A549 (cell line): ENCODE data around the gene FSTL4. TPM values are rescaled to one million over a fixed set of nuclear protein-coding genes. Genes with fewer than 3 reads are reported as not detected.

ENCODE experiments used
- ATAC-seq, 2 experiments: fragments of 200-7000 bp in 1 of 2; fragments of >200 bp in 1 of 2; cut with Nextera tagmentation in 1 of 2; cut with Tn5 transposase in 1 of 2; 3 replicates each; pipeline versions ENCODE4 v1.8.0 to v1.9.1; 2018 to 2020; ENCODE audit warnings: mild to moderate bottlenecking in 1 of 2, moderate library complexity in 1 of 2
- CTCF ChIA-PET: fragments of 300-600 bp; sonication (Branson Sonifier 250); formaldehyde crosslinking; extraction: SDS; loops from one replicate; lab custom pipeline; 2021; ENCODE audit warnings: antibody characterized with exemption, inconsistent platforms; lab: Yijun Ruan, JAX
- POLR2A ChIA-PET: fragments of 350-600 bp; formaldehyde crosslinking; extraction: SDS; loops from one replicate; lab custom pipeline; 2021; ENCODE audit warnings: antibody characterized with exemption, inconsistent platforms; lab: Yijun Ruan, JAX
- DNase-seq, 2 experiments: peaks; one replicate each; pipeline versions ENCODE4 v3.0.0 to v3.0.0-alpha.2; 2011 to 2016; ENCODE audit warnings: low read depth in 1 of 2, low spot score in 1 of 2
- FAIRE-seq: peaks from 2 replicates; lab custom pipeline; 2011; peaks lifted over from hg19 to GRCh38; lab: Jason Lieb, UNC
- H3K27ac ChIP-seq, 2 experiments: fragments of >200 bp; sonication (Bioruptor Twin); formaldehyde crosslinking; 3 replicates each; pipeline ENCODE4 v1.5.1; 2016 to 2017
- H3K4me1 ChIP-seq: fragments of >200 bp; sonication (Bioruptor Twin); formaldehyde crosslinking; 3 replicates; pipeline ENCODE4 v1.6.1; 2016
- H3K4me2 ChIP-seq: fragments of >200 bp; sonication (Bioruptor Twin); formaldehyde crosslinking; 3 replicates; pipeline ENCODE4 v1.6.1; 2016
- H3K4me3 ChIP-seq: fragments of >200 bp; sonication (Bioruptor Twin); formaldehyde crosslinking; 3 replicates; pipeline ENCODE4 v1.5.1; 2016
- H3K9me3 ChIP-seq: fragments of >200 bp; sonication (Bioruptor Twin); formaldehyde crosslinking; 3 replicates; pipeline ENCODE4 v1.6.1; 2016
- CBX2 ChIP-seq: fragments of 200-600 bp; sonication (generic); IDR thresholded peaks from 2 replicates; pipeline ENCODE4 v1.6.1; 2016; ENCODE audit warnings: low read depth, mild to moderate bottlenecking, borderline replicate concordance
- CBX8 ChIP-seq: fragments of 200-600 bp; sonication (generic); IDR thresholded peaks from 2 replicates; pipeline ENCODE4 v1.6.1; 2016
- CHD4 ChIP-seq: fragments of 200-600 bp; sonication (generic); IDR thresholded peaks from 2 replicates; pipeline ENCODE4 v1.6.1; 2016; ENCODE audit warnings: antibody characterized with exemption, mild to moderate bottlenecking, borderline replicate concordance
- CTCF ChIP-seq: fragments of >200 bp; sonication (Bioruptor Twin); formaldehyde crosslinking; IDR thresholded peaks from 3 replicates; pipeline ENCODE4 v1.5.1; 2016
- ESRRA ChIP-seq: fragments of 150-350 bp; IDR thresholded peaks from 2 replicates; pipeline ENCODE4 v1.6.1; 2014; ENCODE audit warnings: mild to moderate bottlenecking, low read length, borderline replicate concordance
- GATA3 ChIP-seq: IDR thresholded peaks from 2 replicates; pipeline ENCODE4 v1.6.1; 2012; ENCODE audit warnings: borderline replicate concordance
- HDAC2 ChIP-seq: fragments of 200-600 bp; sonication (generic); IDR thresholded peaks from 2 replicates; pipeline ENCODE4 v1.6.1; 2016
- HOXB13 ChIP-seq: fragments of 250-450 bp; sonication (Bioruptor Pico); IDR thresholded peaks from 2 replicates; pipeline ENCODE4 v1.5.0; 2020; ENCODE audit warnings: low read depth, mild to moderate bottlenecking, moderate library complexity
- HOXB5 ChIP-seq: fragments of 250-450 bp; sonication (Bioruptor Pico); IDR thresholded peaks from 2 replicates; pipeline ENCODE4 v1.5.0; 2020; ENCODE audit warnings: mild to moderate bottlenecking, moderate library complexity
- RARB ChIP-seq: fragments of 250-450 bp; sonication (Bioruptor Pico); IDR thresholded peaks from 2 replicates; pipeline ENCODE4 v1.8.0; 2021; ENCODE audit warnings: mild to moderate bottlenecking, moderate library complexity
- SMC3 ChIP-seq: fragments of >200 bp; sonication (Bioruptor Twin); formaldehyde crosslinking; IDR thresholded peaks from 3 replicates; pipeline ENCODE4 v1.6.1; 2018; ENCODE audit warnings: inconsistent platforms
- SREBF2 ChIP-seq: fragments of 450-650 bp; IDR thresholded peaks from 2 replicates; pipeline ENCODE4 v1.6.1; 2014; ENCODE audit warnings: mild to moderate bottlenecking, moderate library complexity
- ZFP36 ChIP-seq: fragments of 450-650 bp; IDR thresholded peaks from 2 replicates; pipeline ENCODE4 v1.6.1; 2014; ENCODE audit warnings: borderline replicate concordance; ENCODE audit not compliant: partially characterized antibody
- WGBS: methylation state at CpG from one replicate; pipeline ENCODE4 v1.1.6; 2017; ENCODE audit errors: missing lambda C conversion rate; 5-methylcytosine and 5-hydroxymethylcytosine counted together
- polyA plus RNA-seq, 4 experiments: library from polyadenylated mRNA; depleted of rRNA in 3 of 4; stranded (reverse); fragments of >200 nt; fragmentation: RNase III in 1 of 4; extraction: RNeasy Plus Mini Kit Qiagen cat#74134 plus additional on column Dnase treatment in 1 of 4; gene quantifications; 2 replicates in 3 of 4; 3 replicates in 1 of 4; pipeline ENCODE4 v1.2.3, GENCODE V29; 2011 to 2017
- TF ChIP-seq, protein P1 (sequence below): IDR thresholded peaks from 2 replicates; pipeline ENCODE4 v1.6.1; 2012; ENCODE audit warnings: low read depth, borderline replicate concordance
- TF ChIP-seq, protein P2 (sequence below): IDR thresholded peaks from 2 replicates; pipeline ENCODE4 v1.6.1; 2012

The FSTL4 gene
- polyA plus RNA-seq, 2 of the 4 experiments (the other 2 are of a cell fraction): 1.6 to 1.8 TPM

GRCh38 chr5:133390416-133391353 is 221.7 kb downstream of the FSTL4 start:
- 62% methylated on average over 10 of the region's 10 CpGs for WGBS
- TF ChIP-seq CBX2 (no peak), SMC3 (no peak), HOXB5 (CRISPR knock-in tag) (no peak), RARB (CRISPR knock-in tag) (no peak), HDAC2 (no peak), HOXB13 (CRISPR knock-in tag) (no peak), CTCF (no peak)
- no peak overlapping the region for H3K4me3 ChIP-seq
- no peaks in the 10 kb centered on the region for H3K4me1 ChIP-seq
- H3K9me3 ChIP-seq: no peaks in the 10 kb centered on the region
- POLR2A ChIA-PET: no interaction called here
- DNase-seq (no peak), ATAC-seq (no peak), FAIRE-seq (no peak)
- no peak overlapping the region for H3K4me2 ChIP-seq
- CTCF ChIA-PET: interaction anchor here (1.2 to 1.4 kb wide), 2 partner anchors 14 to 280 kb away, joined by 3 to 4 read pairs; no protein-coding TSS in a partner anchor
- no peak overlapping the region for H3K27ac ChIP-seq

GRCh38 chr5:133389066-133389590 is 223.2 kb downstream of the FSTL4 start:
- 24% methylated on average over 4 of the region's 4 CpGs for WGBS
- TF ChIP-seq CBX8 (no peak), ZFP36 (no peak), GATA3 (no peak), ESRRA (no peak)
- TF ChIP-seq, protein P1, sequence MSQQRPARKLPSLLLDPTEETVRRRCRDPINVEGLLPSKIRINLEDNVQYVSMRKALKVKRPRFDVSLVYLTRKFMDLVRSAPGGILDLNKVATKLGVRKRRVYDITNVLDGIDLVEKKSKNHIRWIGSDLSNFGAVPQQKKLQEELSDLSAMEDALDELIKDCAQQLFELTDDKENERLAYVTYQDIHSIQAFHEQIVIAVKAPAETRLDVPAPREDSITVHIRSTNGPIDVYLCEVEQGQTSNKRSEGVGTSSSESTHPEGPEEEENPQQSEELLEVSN: no peak
- TF ChIP-seq, all 56 proteins: peak for 0
- ChIA-PET POLR2A (no interaction called here), CTCF (interaction anchor here (0.8 to 2.0 kb wide), 6 partner anchors 12 to 34 kb away, joined by 3 to 6 read pairs (median 3); no protein-coding TSS in a partner anchor)
- DNase-seq (no peak), FAIRE-seq (no peak), ATAC-seq (no peak)
- H3K9me3 ChIP-seq: no peaks in the 10 kb centered on the region
- H3K27ac ChIP-seq: no peak overlapping the region
- H3K4me3 ChIP-seq: no peak overlapping the region
- H3K4me2 ChIP-seq: no peak overlapping the region
- no peaks in the 10 kb centered on the region for H3K4me1 ChIP-seq

DNA sequence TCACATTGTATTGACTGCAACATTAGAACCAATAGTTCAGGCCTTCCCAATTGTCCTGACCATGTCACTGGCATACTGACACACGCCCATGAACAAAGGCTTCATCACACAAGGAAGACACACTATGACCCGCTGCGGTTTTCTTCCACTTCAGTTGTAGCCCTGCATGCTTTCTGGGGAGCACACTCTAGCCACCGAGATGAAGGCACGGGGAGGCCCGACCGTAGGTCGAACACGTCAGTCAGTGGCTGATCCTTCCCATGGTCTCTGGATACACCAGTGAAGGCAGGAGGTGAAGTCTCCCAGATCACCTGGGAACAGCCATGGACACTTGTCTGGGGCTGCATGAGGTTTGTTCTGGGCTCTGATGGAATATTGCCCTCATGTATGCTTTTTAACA is 224.7 kb downstream of the FSTL4 start:
- POLR2A ChIA-PET: no interaction called here
- Histone ChIP-seq H3K4me2 (no peak overlapping the region), H3K4me3 (no peak overlapping the region), H3K9me3 (no peaks in the 10 kb centered on the region), H3K4me1 (no peaks in the 10 kb centered on the region)
- FAIRE-seq (no peak), DNase-seq (no peak)
- 51% methylated on average over 9 of the region's 9 CpGs for WGBS
- TF ChIP-seq SREBF2 (no peak), CHD4 (no peak)
- TF ChIP-seq, protein P2, sequence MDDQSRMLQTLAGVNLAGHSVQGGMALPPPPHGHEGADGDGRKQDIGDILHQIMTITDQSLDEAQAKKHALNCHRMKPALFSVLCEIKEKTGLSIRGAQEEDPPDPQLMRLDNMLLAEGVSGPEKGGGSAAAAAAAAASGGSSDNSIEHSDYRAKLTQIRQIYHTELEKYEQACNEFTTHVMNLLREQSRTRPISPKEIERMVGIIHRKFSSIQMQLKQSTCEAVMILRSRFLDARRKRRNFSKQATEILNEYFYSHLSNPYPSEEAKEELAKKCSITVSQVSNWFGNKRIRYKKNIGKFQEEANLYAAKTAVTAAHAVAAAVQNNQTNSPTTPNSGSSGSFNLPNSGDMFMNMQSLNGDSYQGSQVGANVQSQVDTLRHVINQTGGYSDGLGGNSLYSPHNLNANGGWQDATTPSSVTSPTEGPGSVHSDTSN: no peak
- TF ChIP-seq, all 56 proteins: peak for 0
- ATAC-seq: no peak
- CTCF ChIA-PET: no interaction called here
- H3K27ac ChIP-seq: no peak overlapping the region
